ENCODE results near the gene ZMPSTE24. TPM values are rescaled to one million over a fixed set of nuclear protein-coding genes. Genes with fewer than 3 reads are reported as not detected.
A peak's percentile ranks its signal among the peaks of the same experiment; 100 is the strongest.

ZMPSTE24 gene
- polyA plus RNA-seq, 2 of the 4 experiments (the other 2 are of a cell fraction) = 44.3 to 61.3 TPM

GRCh38 chr1:40337443-40337842 is 79.4 kb downstream of the ZMPSTE24 start (continued):
- TF ChIP-seq HMGXB4 (CRISPR knock-in tag; IDR thresholded peaks at IDR 0.05; ENCODE audit: borderline replicate concordance) = no peak

- CTCF ChIA-PET = interaction anchor here (0.6 to 6.3 kb wide), 57 partner anchors 9 to 366 kb away, joined by 3 to 58 read pairs (median 4); partner anchors contain the start of genes COL9A2, RLF, SMAP2 and TMCO2
These were observed 80.8 kb downstream of the ZMPSTE24 start for GRCh38 chr1:40338745-40339419.

More at GRCh38 chr1:40338745-40339419, 80.8 kb downstream of the ZMPSTE24 start:
- Histone ChIP-seq H3K9me3 (no peaks in the 10 kb centered on the region), H3K4me1 (no peaks in the 10 kb centered on the region), H3K27ac (no peak overlapping the region), H3K4me2 (peak overlapping the region; percentile 93), H3K4me3 (peak overlapping the region; percentile 36)
- WGBS (ENCODE audit: missing lambda C conversion rate) = 7% methylated on average over 21 of the region's 21 CpGs
- no peak for TF ChIP-seq HMGXB4 (CRISPR knock-in tag; IDR thresholded peaks at IDR 0.05; ENCODE audit: borderline replicate concordance)
- no peak for TF ChIP-seq USF2 (IDR thresholded peaks at IDR 0.05)
- peak; percentile 86 to 94 for TF ChIP-seq RAD21 (conservative IDR thresholded peaks at IDR 0.05 in 1 of 2, IDR thresholded peaks at IDR 0.05 in 1 of 2)
- TF ChIP-seq CEBPB (IDR thresholded peaks at IDR 0.05) = peak in 1 of 2 experiments; percentile 49; a peak in 1 of 4 replicates
- no peak for TF ChIP-seq NR3C1 (IDR thresholded peaks at IDR 0.05)
- TF ChIP-seq, protein P1, sequence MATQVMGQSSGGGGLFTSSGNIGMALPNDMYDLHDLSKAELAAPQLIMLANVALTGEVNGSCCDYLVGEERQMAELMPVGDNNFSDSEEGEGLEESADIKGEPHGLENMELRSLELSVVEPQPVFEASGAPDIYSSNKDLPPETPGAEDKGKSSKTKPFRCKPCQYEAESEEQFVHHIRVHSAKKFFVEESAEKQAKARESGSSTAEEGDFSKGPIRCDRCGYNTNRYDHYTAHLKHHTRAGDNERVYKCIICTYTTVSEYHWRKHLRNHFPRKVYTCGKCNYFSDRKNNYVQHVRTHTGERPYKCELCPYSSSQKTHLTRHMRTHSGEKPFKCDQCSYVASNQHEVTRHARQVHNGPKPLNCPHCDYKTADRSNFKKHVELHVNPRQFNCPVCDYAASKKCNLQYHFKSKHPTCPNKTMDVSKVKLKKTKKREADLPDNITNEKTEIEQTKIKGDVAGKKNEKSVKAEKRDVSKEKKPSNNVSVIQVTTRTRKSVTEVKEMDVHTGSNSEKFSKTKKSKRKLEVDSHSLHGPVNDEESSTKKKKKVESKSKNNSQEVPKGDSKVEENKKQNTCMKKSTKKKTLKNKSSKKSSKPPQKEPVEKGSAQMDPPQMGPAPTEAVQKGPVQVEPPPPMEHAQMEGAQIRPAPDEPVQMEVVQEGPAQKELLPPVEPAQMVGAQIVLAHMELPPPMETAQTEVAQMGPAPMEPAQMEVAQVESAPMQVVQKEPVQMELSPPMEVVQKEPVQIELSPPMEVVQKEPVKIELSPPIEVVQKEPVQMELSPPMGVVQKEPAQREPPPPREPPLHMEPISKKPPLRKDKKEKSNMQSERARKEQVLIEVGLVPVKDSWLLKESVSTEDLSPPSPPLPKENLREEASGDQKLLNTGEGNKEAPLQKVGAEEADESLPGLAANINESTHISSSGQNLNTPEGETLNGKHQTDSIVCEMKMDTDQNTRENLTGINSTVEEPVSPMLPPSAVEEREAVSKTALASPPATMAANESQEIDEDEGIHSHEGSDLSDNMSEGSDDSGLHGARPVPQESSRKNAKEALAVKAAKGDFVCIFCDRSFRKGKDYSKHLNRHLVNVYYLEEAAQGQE (IDR thresholded peaks at IDR 0.05) = 0 out of 2 replicates have a peak, but pooled peaks have one; percentile 26
- peak; percentile 81 for TF ChIP-seq CTCF (IDR thresholded peaks at IDR 0.05)
- TF ChIP-seq SMC3 (IDR thresholded peaks at IDR 0.05) = peak; percentile 71
- no peak for FAIRE-seq
- POLR2A ChIA-PET = interaction anchor here (0.6 to 0.7 kb wide), 2 partner anchors 18 to 81 kb away, joined by 3 to 6 read pairs; partner anchors contain the start of gene ZMPSTE24
- peak; percentile 86 to 95 for ATAC-seq
- DNase-seq (ENCODE audit: low read depth in 1 of 2, low spot score in 1 of 2) = peak; percentile 73 to 80

All from A549 (cell line).